Ascending aorta (tissue), 2 donors: ENCODE measurements around the gene TTF1. TPM values are rescaled to one million over a fixed set of nuclear protein-coding genes. Genes with fewer than 3 reads are reported as not detected.

Experiments
- DNase-seq, 2 donors: peaks; one replicate each; pipeline ENCODE4 v3.0.0-alpha.2; 2019; ENCODE audit warnings: low spot score in 2 of 2
- H3K27ac ChIP-seq, 2 donors: fragments of 200-600 bp; sonication (generic); one replicate each; pipeline ENCODE4 v1.5.1; 2016 to 2017; ENCODE audit warnings: mild to moderate bottlenecking in 1 of 2
- H3K27me3 ChIP-seq: fragments of 200-600 bp; sonication (generic); one replicate; pipeline ENCODE4 v1.5.1; 2017
- H3K36me3 ChIP-seq, 2 donors: fragments of 200-600 bp; sonication (generic); one replicate each; pipeline ENCODE4 v1.5.1; 2016
- H3K4me1 ChIP-seq, 2 donors: fragments of 200-600 bp; sonication (generic); one replicate each; pipeline ENCODE4 v1.5.1; 2016 to 2017; ENCODE audit warnings: mild to moderate bottlenecking in 1 of 2
- H3K4me3 ChIP-seq, 2 donors: fragments of 200-600 bp; sonication (generic); one replicate each; pipeline ENCODE4 v1.5.1; 2016 to 2017; ENCODE audit warnings: mild to moderate bottlenecking in 1 of 2
- H3K9me3 ChIP-seq, 2 donors: fragments of 200-600 bp; sonication (generic); one replicate each; pipeline ENCODE4 v1.5.1; 2016
- CTCF ChIP-seq, 3 experiments: fragments of 200-600 bp in 2 of 3; fragments of 450-650 bp in 1 of 3; sonication (generic) in 2 of 3; IDR thresholded peaks; one replicate each; pipeline ENCODE4 v1.5.1; 2016 to 2019; ENCODE audit warnings: antibody characterized with exemption in 3 of 3, mild to moderate bottlenecking in 1 of 3, moderate library complexity in 1 of 3
- intact Hi-C: fragments of 100-400 bp; cut with DNase I; formaldehyde crosslinking; loops from one replicate; pipeline ENCODE4 v1.15.1; 2023
- total RNA-seq: library from RNA; depleted of rRNA; stranded (reverse); fragments of >200 nt; gene quantifications from one replicate; pipeline ENCODE4 v1.1.0, GENCODE V29; 2016

TTF1 gene
- total RNA-seq, 1 donor from 2014 or later, result 2.3 TPM

GRCh38 chr9:132365986-132366385 is 40.7 kb downstream of the TTF1 start:
- Histone ChIP-seq H3K27ac (no peak overlapping the region), H3K4me3 (no peak overlapping the region), H3K9me3 (no peaks in the 10 kb centered on the region), H3K4me1 (no peaks in the 10 kb centered on the region), H3K36me3 (no peaks in the 10 kb centered on the region), H3K27me3 (no peaks in the 10 kb centered on the region)
- TF ChIP-seq CTCF (IDR thresholded peaks at IDR 0.05), result no peak
- no peak for DNase-seq
- intact Hi-C loops, result no loop called here

GRCh38 chr9:132364068-132364467 is 42.6 kb downstream of the TTF1 start:
- H3K27me3 ChIP-seq, result no peaks in the 10 kb centered on the region
- H3K36me3 ChIP-seq, result no peaks in the 10 kb centered on the region
- H3K4me1 ChIP-seq, result no peaks in the 10 kb centered on the region
- TF ChIP-seq CTCF (IDR thresholded peaks at IDR 0.05), result no peak
- no peak overlapping the region for H3K27ac ChIP-seq
- no peaks in the 10 kb centered on the region for H3K9me3 ChIP-seq
- DNase-seq, result no peak
- no peak overlapping the region for H3K4me3 ChIP-seq
- intact Hi-C loops, result no loop called here

GRCh38 chr9:132357764-132358163 is 48.9 kb downstream of the TTF1 start:
- Histone ChIP-seq H3K36me3 (peaks cover 4% of the 10 kb centered on the region in 2 donors), H3K4me3 (no peak overlapping the region), H3K9me3 (no peaks in the 10 kb centered on the region), H3K27me3 (no peaks in the 10 kb centered on the region), H3K4me1 (peaks cover 5 to 12% of the 10 kb centered on the region in 2 donors), H3K27ac (no peak overlapping the region)
- intact Hi-C loops, result loop anchor here (10.0 kb wide), 3 partner anchors 987 to 1673 kb away; partner anchors contain the start of genes MED22, NUP214 and RPL7A
- no peak for DNase-seq
- TF ChIP-seq CTCF (IDR thresholded peaks at IDR 0.05), result no peak

DNA sequence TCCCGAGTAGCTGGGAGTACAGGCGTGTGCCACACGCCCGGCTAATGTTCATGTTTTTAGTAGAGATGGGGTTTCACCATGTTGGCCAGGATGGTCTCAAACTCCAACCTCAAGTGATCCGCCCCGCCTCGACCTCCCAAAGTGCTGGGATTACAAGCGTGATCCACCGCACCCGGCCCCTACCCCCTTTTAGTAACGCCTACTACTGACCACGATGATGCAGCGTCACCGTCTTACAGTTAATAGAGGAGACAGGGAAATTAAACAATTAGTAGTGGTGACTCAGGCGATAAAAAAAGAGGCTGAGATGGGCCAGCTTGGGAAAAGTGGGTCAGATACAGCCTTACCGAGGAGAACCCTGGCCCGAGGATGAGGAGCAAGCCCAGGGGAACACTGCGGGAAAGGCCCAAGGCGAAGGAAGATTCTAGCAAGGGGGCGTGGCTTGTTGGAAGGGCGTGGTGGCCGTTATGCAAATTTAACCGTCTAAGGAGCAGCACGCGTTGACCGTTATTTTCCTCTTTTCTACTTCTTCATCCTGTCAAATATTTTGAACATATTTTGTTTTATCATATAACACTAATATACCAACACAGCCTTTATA is 50.2 kb downstream of the TTF1 start:
- Histone ChIP-seq H3K36me3 (peaks cover 15% of the 10 kb centered on the region in 2 donors), H3K9me3 (no peaks in the 10 kb centered on the region), H3K4me1 (peaks cover 6 to 22% of the 10 kb centered on the region in 2 donors), H3K27me3 (no peaks in the 10 kb centered on the region), H3K27ac (no peak overlapping the region), H3K4me3 (no peak overlapping the region)
- no peak for DNase-seq
- no peak for TF ChIP-seq CTCF (IDR thresholded peaks at IDR 0.05)
- intact Hi-C loops, result loop anchor here (10.0 kb wide), 3 partner anchors 988 to 1672 kb away; partner anchors contain the start of genes MED22, NUP214 and RPL7A

GRCh38 chr9:132354637-132355355 is 51.8 kb downstream of the TTF1 start, which contains the start of gene SETX:
TSS of gene SETX (minus strand) at chr9:132354986. CDS start at chr9:132349428, 5,558 bp downstream.
- no peaks in the 10 kb centered on the region for H3K27me3 ChIP-seq
- H3K4me1 ChIP-seq, result peaks cover 6 to 26% of the 10 kb centered on the region in 2 donors
- peaks cover 15 to 26% of the 10 kb centered on the region in 2 donors for H3K36me3 ChIP-seq
- peak within 1 kb of the TSS; percentile 99 for H3K4me3 ChIP-seq
- peak within 1 kb of the TSS; percentile 96 for H3K27ac ChIP-seq
- intact Hi-C loops, result loop anchor here (1.0 to 10.0 kb wide), 5 partner anchors 52 to 1670 kb away; partner anchors contain the start of genes MED22, MED27, NUP214 and RPL7A
- H3K9me3 ChIP-seq, result no peaks in the 10 kb centered on the region
- TF ChIP-seq CTCF (IDR thresholded peaks at IDR 0.05), result no peak
- peak; percentile 89 to 99 for DNase-seq
